ENCODE results near the gene RIN3. TPM values are rescaled to one million over a fixed set of nuclear protein-coding genes. Genes with fewer than 3 reads are reported as not detected.

Gene RIN3
- total RNA-seq, 1 donor from 2014 or later = 0.76 TPM

DNA sequence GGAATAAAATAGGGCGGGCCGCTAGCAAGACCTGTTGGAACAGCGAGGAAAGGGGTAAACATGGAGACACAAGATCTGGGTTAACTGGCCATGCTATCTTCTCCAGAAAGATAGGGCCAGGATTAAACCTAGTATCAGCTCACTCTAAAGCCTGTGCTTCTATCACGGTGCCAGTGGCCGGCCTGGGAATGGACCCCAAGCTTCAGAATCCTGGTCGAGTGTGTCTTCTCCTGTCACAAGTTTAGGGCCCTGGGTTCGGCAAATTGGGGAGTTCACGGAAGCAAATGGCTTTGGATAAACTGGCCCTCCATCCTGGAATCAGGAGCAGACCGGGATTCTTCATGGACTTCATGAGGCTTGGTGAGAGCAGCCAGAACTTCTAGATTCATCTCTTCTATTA, 152.7 kb downstream of the RIN3 start:
- H3K27me3 Mint-ChIP-seq (ENCODE audit: unreplicated experiment) = peaks cover 7% of the 10 kb centered on the region
- H3K27ac Mint-ChIP-seq (ENCODE audit: unreplicated experiment) = no peak overlapping the region
- no peaks in the 10 kb centered on the region for H3K36me3 Mint-ChIP-seq (ENCODE audit: unreplicated experiment)
- peaks cover 7% of the 10 kb centered on the region for H3K9me3 Mint-ChIP-seq (ENCODE audit: unreplicated experiment)
- TF ChIP-seq, protein P1, sequence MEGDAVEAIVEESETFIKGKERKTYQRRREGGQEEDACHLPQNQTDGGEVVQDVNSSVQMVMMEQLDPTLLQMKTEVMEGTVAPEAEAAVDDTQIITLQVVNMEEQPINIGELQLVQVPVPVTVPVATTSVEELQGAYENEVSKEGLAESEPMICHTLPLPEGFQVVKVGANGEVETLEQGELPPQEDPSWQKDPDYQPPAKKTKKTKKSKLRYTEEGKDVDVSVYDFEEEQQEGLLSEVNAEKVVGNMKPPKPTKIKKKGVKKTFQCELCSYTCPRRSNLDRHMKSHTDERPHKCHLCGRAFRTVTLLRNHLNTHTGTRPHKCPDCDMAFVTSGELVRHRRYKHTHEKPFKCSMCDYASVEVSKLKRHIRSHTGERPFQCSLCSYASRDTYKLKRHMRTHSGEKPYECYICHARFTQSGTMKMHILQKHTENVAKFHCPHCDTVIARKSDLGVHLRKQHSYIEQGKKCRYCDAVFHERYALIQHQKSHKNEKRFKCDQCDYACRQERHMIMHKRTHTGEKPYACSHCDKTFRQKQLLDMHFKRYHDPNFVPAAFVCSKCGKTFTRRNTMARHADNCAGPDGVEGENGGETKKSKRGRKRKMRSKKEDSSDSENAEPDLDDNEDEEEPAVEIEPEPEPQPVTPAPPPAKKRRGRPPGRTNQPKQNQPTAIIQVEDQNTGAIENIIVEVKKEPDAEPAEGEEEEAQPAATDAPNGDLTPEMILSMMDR (IDR thresholded peaks at IDR 0.05; ENCODE audit: partially characterized antibody, unreplicated experiment) = no peak
- peaks cover 3% of the 10 kb centered on the region for H3K4me1 Mint-ChIP-seq (ENCODE audit: low read depth, unreplicated experiment)
- DNase-seq = no peak
- no peak overlapping the region for H3K4me3 Mint-ChIP-seq (ENCODE audit: unreplicated experiment)

- no peak overlapping the region for H3K27ac Mint-ChIP-seq (ENCODE audit: unreplicated experiment)
- no peaks in the 10 kb centered on the region for H3K4me1 Mint-ChIP-seq (ENCODE audit: low read depth, unreplicated experiment)
- no peaks in the 10 kb centered on the region for H3K36me3 Mint-ChIP-seq (ENCODE audit: unreplicated experiment)
- DNase-seq = no peak
- TF ChIP-seq, protein P1 (IDR thresholded peaks at IDR 0.05; ENCODE audit: partially characterized antibody, unreplicated experiment) = no peak
- peaks cover 5% of the 10 kb centered on the region for H3K9me3 Mint-ChIP-seq (ENCODE audit: unreplicated experiment)
- peaks cover 7% of the 10 kb centered on the region for H3K27me3 Mint-ChIP-seq (ENCODE audit: unreplicated experiment)
- no peak overlapping the region for H3K4me3 Mint-ChIP-seq (ENCODE audit: unreplicated experiment)
Measured at GRCh38 chr14:92668276-92668973, 154.8 kb downstream of the RIN3 start.

GRCh38 chr14:92670160-92670559, 156.6 kb downstream of the RIN3 start:
- H3K36me3 Mint-ChIP-seq (ENCODE audit: unreplicated experiment) = no peaks in the 10 kb centered on the region
- TF ChIP-seq, protein P1 (IDR thresholded peaks at IDR 0.05; ENCODE audit: partially characterized antibody, unreplicated experiment) = no peak
- no peak for DNase-seq
- no peak overlapping the region for H3K27ac Mint-ChIP-seq (ENCODE audit: unreplicated experiment)
- no peak overlapping the region for H3K4me3 Mint-ChIP-seq (ENCODE audit: unreplicated experiment)
- peaks cover 4% of the 10 kb centered on the region for H3K27me3 Mint-ChIP-seq (ENCODE audit: unreplicated experiment)
- peaks cover 5% of the 10 kb centered on the region for H3K9me3 Mint-ChIP-seq (ENCODE audit: unreplicated experiment)
- no peaks in the 10 kb centered on the region for H3K4me1 Mint-ChIP-seq (ENCODE audit: low read depth, unreplicated experiment)

DNA sequence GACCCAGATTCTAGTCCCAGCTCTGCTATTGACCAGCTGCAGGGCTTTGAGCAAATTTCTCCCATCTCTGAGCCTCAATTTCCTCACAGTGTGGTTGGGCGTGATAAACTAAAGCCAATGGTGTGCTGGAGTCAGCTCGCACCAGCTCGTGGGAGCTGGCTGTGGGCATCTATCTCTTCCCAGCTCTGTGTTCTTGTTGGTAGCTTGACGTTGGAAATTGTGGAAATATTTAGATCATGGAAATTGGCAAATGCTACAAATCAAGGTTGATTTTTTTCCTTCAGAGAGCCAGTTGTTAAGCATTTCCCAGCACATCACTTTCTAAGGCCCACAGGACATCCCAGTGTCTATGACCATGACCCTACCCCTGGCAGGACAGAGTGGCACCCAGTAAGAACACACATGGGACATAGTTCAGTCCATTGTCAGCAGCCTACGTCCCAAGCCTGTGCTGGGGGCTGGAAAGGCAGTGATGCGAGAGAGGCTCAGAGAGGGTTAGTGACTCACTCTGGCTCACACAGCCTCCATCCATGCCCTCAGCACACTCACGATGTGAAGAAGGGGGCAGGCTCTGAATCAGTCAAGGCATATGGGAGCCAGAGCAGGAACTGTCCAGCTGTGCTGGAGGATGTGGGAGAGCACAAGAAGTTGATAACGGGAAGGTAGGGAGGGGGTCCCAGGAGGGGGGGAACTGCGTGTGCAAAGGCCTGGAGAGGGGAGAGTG, 157.2 kb downstream of the RIN3 start:
- TF ChIP-seq, protein P1 (IDR thresholded peaks at IDR 0.05; ENCODE audit: partially characterized antibody, unreplicated experiment) = no peak
- Mint-ChIP-seq H3K27ac (ENCODE audit: unreplicated experiment) (no peak overlapping the region), H3K4me1 (ENCODE audit: low read depth, unreplicated experiment) (no peaks in the 10 kb centered on the region), H3K36me3 (ENCODE audit: unreplicated experiment) (no peaks in the 10 kb centered on the region), H3K9me3 (ENCODE audit: unreplicated experiment) (peaks cover 5% of the 10 kb centered on the region), H3K4me3 (ENCODE audit: unreplicated experiment) (no peak overlapping the region), H3K27me3 (ENCODE audit: unreplicated experiment) (peaks cover 3% of the 10 kb centered on the region)
- no peak for DNase-seq

- Mint-ChIP-seq H3K9me3 (ENCODE audit: unreplicated experiment) (peaks cover 5% of the 10 kb centered on the region), H3K4me1 (ENCODE audit: low read depth, unreplicated experiment) (no peaks in the 10 kb centered on the region), H3K36me3 (ENCODE audit: unreplicated experiment) (no peaks in the 10 kb centered on the region), H3K4me3 (ENCODE audit: unreplicated experiment) (no peak overlapping the region), H3K27ac (ENCODE audit: unreplicated experiment) (no peak overlapping the region), H3K27me3 (ENCODE audit: unreplicated experiment) (peaks cover 2% of the 10 kb centered on the region)
- TF ChIP-seq, protein P1 (IDR thresholded peaks at IDR 0.05; ENCODE audit: partially characterized antibody, unreplicated experiment) = no peak
- no peak for DNase-seq
Measured at GRCh38 chr14:92673601-92674150, 160.1 kb downstream of the RIN3 start.
